ENCODE measurements around the gene NUP160.
A peak's percentile ranks its signal among the peaks of the same experiment; 100 is the strongest.
"Not testable (repeated sequence)": the region's sequence is repeated elsewhere in the genome, so short reads cannot be mapped to it uniquely, and the experiment has no call there.

NUP160 gene

GRCh38 chr11:47768101-47768612 is 80.0 kb downstream of the NUP160 start:
- ChIA-PET CTCF (interaction anchor here (1.5 kb wide), 1 partner anchor 12 kb away, joined by 3 read pairs; no protein-coding TSS in a partner anchor), POLR2A (interaction anchor here (0.7 to 1.0 kb wide), 2 partner anchors 9 to 13 kb away, joined by 3 read pairs; no protein-coding TSS in a partner anchor)
- peak overlapping the region; percentile 62 for H3K4me3 ChIP-seq (ENCODE audit: low read depth, low read length)
- DNase-seq (ENCODE audit: low read depth, low spot score) = no peak
- no peak for TF ChIP-seq CTCF (IDR thresholded peaks at IDR 0.05; ENCODE audit: insufficient read depth, low read length, missing control alignments)

GRCh38 chr11:47766509-47767227 is 81.5 kb downstream of the NUP160 start:
- ChIA-PET POLR2A (interaction anchor here (0.6 to 0.9 kb wide), 3 partner anchors 25 to 158 kb away, joined by 3 read pairs; partner anchors contain the start of gene NUP160), CTCF (no interaction called here)
- no peak for TF ChIP-seq CTCF (IDR thresholded peaks at IDR 0.05; ENCODE audit: insufficient read depth, low read length, missing control alignments)
- peak overlapping the region; percentile 75 for H3K4me3 ChIP-seq (ENCODE audit: low read depth, low read length)
- DNase-seq (ENCODE audit: low read depth, low spot score) = no peak

GRCh38 chr11:47765086-47765485 is 83.1 kb downstream of the NUP160 start:
- no peak for DNase-seq (ENCODE audit: low read depth, low spot score)
- H3K4me3 ChIP-seq (ENCODE audit: low read depth, low read length) = peak overlapping the region; percentile 24
- ChIA-PET POLR2A (no interaction called here), CTCF (interaction anchor here (0.7 to 1.4 kb wide), 2 partner anchors 89 to 336 kb away, joined by 3 read pairs; no protein-coding TSS in a partner anchor)
- TF ChIP-seq CTCF (IDR thresholded peaks at IDR 0.05; ENCODE audit: insufficient read depth, low read length, missing control alignments) = no peak

- CTCF ChIA-PET; H3K4me3 ChIP-seq (ENCODE audit: low read depth, low read length); DNase-seq (ENCODE audit: low read depth, low spot score): not testable (repeated sequence)
- POLR2A ChIA-PET = interaction anchor here (1.8 kb wide), 1 partner anchor 8 kb away, joined by 3 read pairs; the partner anchor contains the start of gene FNBP4
These were observed 88.9 kb downstream of the NUP160 start for GRCh38 chr11:47759291-47759690.

- POLR2A ChIA-PET = no interaction called here
- CTCF ChIA-PET = no interaction called here
- no peak for TF ChIP-seq CTCF (IDR thresholded peaks at IDR 0.05; ENCODE audit: insufficient read depth, low read length, missing control alignments)
- no peak overlapping the region for H3K4me3 ChIP-seq (ENCODE audit: low read depth, low read length)
- no peak for DNase-seq (ENCODE audit: low read depth, low spot score)
These were observed 91.9 kb downstream of the NUP160 start for GRCh38 chr11:47756208-47756607.

GRCh38 chr11:47750725-47751124 is 97.4 kb downstream of the NUP160 start:
- TF ChIP-seq CTCF (IDR thresholded peaks at IDR 0.05; ENCODE audit: insufficient read depth, low read length, missing control alignments) = no peak
- no peak overlapping the region for H3K4me3 ChIP-seq (ENCODE audit: low read depth, low read length)
- POLR2A ChIA-PET = no interaction called here
- DNase-seq (ENCODE audit: low read depth, low spot score) = no peak
- CTCF ChIA-PET = no interaction called here

- CTCF ChIA-PET; POLR2A ChIA-PET; H3K4me3 ChIP-seq (ENCODE audit: low read depth, low read length): not testable (repeated sequence)
These were observed 105.7 kb downstream of the NUP160 start for GRCh38 chr11:47742494-47742893.

GRCh38 chr11:47737817-47738216 is 110.3 kb downstream of the NUP160 start:
- POLR2A ChIA-PET; DNase-seq (ENCODE audit: low read depth, low spot score); H3K4me3 ChIP-seq (ENCODE audit: low read depth, low read length); CTCF ChIA-PET: not testable (repeated sequence)

More at GRCh38 chr11:47742494-47742893, 105.7 kb downstream of the NUP160 start:
- not testable (repeated sequence) for DNase-seq (ENCODE audit: low read depth, low spot score)

Data from AG04449 (cell line).